GM21529 (cell line): ENCODE results near the gene KIAA1328.
"Not testable (repeated sequence)": the region's sequence is repeated elsewhere in the genome, so short reads cannot be mapped to it uniquely, and the experiment has no call there.

ENCODE experiments used
- ATAC-seq: cut with Tn5 transposase; IDR thresholded peaks from one replicate; pipeline ENCODE4 v1.9.1; 2021; ENCODE audit not compliant: unreplicated experiment

KIAA1328 gene

DNA sequence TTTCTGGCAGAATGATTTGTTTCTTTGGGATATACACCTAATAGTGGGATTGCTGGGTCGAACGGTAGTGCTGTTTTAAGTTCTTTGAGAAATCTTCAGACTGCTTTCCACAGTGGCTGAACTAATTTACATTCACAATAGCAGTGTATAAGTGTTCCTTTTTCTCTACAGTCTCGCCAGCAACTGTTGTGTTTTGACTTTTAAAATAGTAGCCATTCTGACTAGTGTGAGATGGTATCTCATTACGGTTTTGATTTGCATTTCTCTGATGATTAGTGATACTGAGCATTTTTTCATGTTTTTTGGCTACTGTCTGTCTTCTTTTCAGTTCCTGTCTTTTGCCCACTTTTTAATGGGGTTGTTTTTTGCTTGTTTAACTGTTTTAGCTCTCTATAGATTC lies 306.2 kb downstream of the KIAA1328 start:
- no peak for ATAC-seq

DNA sequence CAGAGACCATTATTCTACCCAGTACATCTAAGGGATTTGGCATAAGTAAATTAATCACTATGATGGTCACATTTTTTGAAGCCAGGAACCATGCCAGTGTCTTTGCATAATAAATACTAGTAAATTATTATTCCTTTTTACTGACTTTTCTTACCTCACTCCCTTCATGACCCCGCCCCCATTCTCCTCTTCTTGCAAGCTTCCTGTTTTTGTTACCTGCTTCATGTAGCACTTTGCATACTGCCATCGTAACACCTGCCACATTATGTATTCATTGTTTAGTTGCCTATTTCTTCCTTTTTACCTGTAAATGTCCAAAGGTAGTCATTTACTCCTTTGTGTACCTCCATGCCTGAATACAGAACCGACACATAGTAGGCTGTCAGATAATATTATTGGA lies 309.5 kb downstream of the KIAA1328 start:
- ATAC-seq, result no peak

DNA sequence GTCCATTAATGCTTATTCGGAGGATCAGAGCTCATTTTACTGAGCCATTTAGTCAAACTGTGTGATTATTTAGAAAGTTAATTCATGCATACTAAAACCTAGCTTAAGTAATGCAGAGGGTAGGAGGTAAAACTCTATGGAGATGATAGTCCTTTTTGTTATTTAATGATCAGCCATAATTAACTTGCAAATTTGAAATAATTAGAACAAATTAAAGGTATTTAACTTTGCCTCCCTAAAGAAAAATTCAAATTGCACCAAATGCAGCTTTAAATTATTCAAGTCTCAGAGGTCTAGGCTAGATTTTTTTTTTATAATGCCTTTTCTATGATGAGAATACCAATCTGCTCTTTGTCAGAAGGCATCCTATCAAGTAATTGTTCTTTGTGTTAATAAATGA lies 310.9 kb downstream of the KIAA1328 start:
- ATAC-seq, result no peak

DNA sequence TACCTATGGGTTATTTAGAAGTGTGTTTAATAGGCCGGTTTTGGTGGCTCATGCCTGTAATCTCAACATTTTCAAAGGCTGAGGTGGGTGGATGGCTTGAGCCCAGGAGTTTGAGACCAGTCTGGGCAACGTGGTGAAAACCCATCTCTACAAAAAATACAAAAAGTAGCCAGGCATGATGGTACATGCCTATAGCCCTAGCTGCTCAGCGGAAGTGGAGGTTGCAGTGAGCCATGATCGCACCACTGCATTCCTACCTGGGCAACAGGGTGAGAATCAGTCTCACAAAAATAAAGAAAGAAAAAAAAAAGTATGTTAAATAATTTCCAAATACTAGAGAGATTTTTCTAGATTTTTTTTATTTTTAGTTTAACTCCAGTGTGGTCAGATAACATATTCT lies 316.0 kb downstream of the KIAA1328 start:
- no peak for ATAC-seq

DNA sequence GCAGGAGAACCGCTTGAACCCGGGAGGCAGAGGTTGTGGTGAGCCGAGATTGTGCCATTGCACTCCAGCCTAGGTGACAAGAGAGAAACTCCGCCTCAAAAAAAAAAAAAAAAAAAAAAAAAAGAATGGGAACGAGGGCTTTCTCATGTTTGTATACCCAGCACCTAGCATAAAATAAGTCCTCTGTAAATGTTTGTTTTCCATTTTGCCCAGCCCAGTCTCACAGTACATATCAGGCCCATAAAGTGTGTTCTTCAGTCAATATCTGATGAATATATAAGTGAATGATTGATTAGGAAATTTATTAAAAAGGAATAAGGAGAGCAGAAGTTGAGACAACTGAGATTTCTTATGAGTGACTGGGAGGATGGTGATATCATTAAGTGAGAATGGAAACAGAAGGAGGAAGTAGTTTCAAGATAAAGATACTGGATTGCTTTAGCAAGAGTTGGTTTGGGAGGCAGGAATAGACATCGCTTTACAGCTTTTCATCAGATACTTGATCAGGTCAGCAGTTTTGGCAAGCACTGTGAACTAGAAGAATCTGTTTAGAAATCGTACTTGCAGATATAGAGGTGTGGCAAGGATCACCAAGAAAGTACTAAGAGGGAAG lies 327.5 kb downstream of the KIAA1328 start:
- no peak for ATAC-seq

DNA sequence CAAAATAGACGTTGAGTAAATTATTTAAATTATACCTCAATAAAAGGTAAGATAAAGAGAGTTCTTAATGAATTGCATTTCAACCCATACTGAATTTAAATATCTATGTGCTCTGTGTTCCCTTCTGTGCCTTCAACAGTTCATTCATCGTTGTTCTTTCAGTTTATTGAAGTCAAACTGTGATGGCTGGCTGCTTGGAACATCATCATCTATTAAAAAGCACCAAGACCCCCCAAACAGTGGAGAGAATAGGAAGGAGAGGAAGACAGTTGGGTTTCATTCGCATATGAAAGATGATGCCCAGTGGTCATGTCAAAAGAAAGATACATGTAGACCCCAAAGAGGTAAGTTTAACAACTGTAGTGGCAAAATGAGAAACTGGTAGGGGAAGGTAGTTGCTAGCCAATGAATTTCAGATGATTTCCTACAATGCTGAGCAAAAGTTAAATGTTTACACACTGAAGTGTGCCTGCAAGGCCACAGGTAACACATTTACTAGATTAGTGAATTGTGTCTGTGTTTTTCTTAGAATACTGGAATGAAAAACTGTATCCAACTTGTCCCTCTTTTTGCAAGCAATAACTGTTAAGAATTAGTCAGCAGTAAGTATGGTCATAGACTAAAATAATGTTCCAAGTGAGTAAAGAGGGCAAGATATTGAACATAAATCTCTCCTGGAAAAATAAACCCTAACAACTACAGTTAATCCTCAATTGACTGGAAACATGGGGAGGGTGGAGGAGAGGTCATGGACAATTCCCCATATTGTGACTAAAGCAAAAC lies 331.3 kb downstream of the KIAA1328 start:
- no peak for ATAC-seq

DNA sequence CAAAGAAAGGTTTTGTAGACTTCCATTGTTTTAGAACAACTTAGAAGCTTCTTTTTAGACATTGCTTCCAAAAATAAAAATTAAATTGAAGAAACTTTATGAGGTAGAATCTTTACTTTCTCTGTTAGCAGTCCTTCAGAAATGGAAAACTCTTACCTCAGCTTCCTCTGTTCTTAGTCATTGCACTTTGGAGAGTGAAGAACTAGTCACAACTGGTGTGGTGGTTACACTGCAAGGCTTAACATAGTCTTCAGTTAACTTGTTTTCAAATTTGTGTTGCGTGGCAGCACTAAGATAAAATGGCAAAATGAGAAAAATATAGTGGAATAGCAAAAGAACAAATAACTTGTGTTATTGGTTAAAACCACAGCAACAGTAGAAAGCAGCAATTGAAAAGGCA lies 332.6 kb downstream of the KIAA1328 start:
- no peak for ATAC-seq

DNA sequence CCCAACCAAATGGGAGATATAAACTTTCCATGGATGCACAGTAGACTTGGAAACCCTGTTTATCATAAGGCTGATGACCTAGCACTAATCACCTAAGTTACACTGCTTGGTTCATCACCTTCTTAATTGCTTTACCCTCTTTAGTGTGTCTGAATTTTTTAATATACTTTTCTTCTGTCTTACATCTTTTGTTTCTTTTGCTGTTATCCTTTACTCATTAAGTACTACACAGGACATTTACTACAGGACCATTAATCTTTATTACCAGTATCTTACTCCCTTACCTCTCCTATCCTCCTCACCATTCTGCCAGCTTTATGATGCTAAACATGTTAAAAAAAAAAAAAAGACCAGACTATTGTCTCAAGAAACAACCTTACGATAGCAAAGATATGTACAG lies 333.6 kb downstream of the KIAA1328 start:
- no peak for ATAC-seq

DNA sequence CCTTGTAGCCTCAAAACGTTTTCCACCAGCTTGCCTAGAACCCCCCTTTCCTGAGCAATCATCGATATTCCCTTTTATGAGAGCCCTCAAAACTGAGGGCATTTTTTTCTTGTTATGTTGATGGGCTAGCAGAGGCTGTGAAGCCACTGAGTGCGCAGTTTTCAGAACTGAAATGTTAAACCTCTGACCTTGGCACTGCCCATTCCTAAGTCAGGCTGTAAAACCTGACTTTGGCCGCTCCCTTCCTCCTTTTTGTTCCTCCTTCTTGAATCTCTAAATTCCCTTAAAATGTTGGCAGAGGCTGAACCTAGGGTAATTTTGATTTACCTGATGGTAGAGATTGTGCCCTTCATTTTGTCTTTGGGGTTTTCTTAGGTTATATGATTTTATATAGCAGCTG lies 334.2 kb downstream of the KIAA1328 start:
- no peak for ATAC-seq

DNA sequence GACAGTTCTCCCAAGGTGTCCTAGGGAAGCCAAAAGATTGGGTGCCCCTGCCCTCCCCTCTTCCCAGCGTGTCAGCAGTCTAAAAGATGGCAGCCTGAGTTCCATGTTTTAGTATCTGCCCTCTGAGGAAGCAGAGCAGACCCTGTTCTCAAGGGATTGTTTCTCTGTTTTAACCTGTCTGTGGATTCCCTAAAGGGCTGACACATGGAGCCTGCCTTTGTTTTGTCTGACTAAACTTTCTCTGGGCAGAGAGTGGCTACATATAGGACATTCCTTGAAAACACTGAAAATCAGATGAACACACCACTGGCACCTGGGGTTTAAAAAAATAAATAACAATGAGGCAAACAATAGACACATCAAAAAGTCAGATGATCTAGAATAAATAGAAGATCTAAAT lies 337.6 kb downstream of the KIAA1328 start:
- no peak for ATAC-seq

DNA sequence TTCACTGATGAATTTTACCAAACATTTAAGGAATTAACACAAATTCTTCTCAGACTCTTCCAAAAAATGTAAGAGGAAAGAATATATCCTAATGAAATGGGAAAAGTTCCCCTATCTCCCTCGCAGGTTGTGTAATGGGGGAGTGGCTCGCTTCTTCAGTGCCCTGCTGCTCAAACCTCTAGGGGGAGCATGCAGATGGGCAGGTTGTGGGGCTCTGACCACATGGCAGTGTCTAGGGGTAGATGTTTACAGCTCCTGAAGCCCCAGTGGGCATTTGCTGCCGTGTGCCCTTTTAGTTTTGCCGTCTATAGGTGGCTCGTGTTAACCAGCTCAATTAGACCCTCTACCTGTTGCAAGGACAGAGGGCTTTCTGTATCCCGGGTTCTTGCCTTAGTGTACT lies 338.0 kb downstream of the KIAA1328 start:
- not testable (repeated sequence) for ATAC-seq

DNA sequence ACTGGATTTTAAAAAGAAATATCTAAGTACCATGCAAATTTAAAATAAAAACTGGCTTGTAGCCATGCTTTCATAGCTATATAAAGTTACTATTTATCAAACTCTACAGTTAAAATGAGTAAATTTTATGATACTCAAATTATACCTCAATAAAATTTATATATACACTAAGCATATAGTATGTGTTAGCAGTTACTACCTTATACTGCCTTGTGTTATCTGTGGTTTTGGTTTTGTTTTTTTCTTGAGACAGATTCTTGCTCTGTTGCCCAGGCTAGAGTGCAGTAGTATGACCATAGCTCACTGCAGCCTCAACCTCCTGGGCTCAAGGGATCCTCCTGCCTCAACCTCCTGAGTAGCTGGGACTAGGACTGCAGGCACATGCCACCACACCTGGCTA lies 342.1 kb downstream of the KIAA1328 start:
- no peak for ATAC-seq

DNA sequence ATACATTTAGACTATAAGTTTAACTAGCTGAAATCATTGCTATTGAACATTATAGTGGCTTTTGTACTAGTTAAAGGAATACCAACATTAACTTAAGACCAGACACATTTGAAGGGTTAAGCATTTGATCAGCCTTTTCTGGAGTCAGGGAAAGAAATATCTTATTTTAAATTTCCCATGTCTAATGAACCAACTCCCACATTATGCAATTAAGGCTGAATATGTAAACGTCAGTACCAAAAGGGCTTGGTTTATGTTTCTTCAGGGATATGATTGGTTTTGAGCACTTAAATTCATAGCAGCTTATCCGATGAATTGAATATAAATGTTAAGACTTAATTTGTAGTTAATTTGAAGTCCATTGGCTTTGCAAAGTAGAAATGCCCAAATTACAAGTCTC lies 344.5 kb downstream of the KIAA1328 start:
- no peak for ATAC-seq

DNA sequence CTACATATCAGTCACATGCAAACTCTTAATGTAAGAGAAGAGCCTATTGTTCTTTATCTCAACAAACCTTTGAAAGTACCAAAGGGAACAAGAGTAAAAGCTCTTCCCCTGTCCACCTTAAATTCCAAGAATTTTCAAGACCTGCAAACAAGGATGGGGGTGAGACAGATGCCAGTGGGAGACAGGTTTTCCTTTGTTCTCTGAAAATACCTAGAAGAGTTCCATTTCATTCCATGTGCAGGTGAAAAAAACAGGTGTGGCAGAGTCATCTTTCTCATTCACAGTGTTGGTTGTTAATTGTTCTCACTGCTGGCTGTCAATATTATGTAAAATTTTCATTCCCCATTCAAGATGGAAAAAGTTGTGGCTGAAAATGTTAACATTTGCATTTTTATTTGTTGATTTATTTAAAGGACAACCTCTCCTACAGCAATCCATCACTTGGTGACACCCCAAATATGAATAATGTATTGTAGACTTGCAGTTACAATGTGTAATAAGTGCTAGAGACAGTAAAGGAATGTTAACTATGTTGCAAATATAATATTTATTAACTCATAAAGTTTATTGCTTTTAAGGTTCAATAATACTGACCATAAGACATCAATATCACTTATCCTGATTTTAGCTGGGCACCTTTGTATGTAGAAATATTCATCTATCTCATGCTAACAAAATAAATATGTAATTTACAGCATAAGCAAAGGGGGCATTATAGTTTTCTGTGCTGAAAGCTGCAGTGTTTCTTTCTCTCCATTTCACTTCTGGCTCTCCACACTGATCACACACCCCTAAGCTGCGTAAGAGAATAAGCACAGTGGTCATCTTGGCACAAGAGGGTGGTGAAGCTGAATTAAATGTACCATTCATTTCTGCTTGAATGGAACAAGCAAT lies 347.0 kb downstream of the KIAA1328 start:
- no peak for ATAC-seq

DNA sequence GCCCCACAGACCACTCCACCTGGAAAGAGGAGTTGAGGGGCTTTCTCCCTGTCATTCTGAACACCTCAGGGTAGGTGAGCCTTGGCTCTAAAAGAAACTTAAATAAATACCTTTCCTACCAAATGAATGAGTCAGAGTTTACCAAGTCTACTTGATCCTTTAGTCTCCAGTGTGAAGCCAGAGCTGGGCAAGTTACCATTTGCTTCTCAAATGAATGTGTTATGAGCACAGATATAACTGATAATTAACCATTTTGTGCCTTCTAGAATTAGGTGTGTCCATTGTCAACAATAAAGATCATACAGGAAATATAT lies 347.7 kb downstream of the KIAA1328 start:
- ATAC-seq, result no peak

DNA sequence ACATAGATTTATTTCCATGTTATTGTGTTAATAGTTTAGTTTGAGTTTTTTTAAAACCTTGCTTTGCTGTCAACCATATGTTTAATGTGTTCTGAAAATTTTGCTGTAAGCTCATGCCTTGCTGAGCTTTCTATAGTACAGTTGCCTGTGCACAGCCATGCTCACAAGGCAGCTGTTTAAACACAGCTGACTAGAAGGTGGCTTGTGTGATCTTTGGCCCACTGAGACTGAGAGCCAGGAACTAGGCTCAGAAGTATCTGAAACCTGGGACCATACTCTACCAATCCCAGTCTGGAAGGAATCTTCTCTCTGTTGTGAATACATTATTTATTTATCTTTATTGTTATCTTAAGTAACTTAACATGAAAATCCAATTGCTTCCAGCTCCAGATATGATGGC lies 350.5 kb downstream of the KIAA1328 start:
- no peak for ATAC-seq

DNA sequence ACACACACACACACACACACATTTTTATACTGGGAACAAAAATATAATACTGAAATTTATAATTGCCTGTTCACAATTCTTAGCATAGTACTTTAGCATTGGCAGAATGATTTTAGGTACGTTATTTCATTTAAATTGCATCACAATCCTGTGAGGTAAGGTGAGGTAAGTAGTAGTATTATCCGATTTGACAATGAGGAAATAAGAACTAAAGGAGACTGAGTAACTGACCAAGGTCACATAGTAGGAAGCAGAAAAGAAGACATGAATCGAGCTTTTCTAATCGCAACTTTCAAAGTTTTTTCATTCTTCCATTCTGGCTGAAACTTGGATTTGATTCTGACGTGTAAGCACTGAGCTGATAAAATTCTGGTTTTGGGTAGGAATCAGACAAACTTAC lies 351.2 kb downstream of the KIAA1328 start:
- ATAC-seq, result no peak

DNA sequence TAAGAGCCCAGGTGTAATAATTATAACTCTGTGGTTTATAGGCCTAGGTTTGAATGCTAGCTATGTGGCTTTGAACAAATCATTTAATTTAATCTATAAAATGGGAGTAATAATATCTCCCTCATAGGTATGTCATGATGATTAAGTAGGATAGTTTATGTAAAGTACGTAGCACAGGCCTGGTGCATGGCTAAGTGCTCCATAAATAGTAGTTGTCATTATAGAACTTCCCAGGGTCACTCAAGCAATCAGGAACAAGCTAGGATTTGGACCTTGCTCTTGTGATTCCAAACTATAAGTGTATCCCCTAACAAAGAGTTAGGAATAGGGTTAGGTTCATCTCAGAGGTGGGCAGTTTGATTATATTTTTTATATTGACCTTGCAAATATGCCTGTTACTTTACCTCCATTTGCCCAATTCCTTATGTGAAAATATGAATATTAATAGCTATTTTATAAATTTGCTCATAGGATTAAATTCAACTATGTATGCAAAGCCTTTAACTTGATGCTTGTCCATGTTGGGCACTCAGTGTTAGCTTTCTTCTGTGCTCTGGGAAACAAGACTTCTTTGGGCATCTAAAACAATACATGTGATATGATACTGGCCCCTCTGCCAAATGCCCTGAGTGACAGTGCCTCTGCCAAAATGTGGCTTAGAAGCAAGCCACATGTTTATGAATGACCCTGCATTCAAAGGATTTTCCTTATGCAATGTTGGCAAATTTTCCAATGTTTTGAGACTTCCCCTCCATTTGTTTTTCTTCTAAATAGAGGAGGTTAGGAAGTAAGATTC lies 353.6 kb downstream of the KIAA1328 start:
- ATAC-seq, result no peak

DNA sequence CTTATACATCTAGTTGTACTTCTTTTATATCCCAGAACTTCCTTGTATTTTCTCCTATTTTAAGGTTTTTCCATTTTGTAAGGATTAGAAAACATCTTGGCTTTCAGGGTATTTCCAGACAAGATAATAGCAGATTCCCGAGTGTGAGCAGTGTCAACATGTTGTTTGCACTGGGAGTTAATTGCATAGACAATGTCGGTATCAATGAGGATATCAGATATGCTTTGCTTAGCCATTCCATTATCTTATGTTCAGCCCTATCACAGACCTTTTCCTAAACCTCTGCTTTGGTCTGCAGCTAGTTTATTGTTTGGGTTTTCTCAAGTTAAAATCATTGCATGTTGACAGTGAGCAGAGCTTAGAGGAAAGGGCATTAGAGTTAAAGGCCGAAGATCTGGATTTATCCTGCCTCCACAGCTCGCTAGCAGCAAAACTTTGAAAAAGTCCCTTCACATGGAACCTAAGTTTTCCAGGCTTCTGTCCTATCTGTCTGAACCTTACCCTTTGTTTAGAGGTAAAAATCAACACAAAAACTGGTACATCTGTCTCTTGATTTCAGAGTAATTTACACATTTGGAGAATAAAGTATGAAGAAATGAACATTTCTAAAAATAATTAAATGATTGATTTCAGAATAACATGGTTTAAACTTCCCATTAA lies 355.4 kb downstream of the KIAA1328 start:
- ATAC-seq, result no peak

DNA sequence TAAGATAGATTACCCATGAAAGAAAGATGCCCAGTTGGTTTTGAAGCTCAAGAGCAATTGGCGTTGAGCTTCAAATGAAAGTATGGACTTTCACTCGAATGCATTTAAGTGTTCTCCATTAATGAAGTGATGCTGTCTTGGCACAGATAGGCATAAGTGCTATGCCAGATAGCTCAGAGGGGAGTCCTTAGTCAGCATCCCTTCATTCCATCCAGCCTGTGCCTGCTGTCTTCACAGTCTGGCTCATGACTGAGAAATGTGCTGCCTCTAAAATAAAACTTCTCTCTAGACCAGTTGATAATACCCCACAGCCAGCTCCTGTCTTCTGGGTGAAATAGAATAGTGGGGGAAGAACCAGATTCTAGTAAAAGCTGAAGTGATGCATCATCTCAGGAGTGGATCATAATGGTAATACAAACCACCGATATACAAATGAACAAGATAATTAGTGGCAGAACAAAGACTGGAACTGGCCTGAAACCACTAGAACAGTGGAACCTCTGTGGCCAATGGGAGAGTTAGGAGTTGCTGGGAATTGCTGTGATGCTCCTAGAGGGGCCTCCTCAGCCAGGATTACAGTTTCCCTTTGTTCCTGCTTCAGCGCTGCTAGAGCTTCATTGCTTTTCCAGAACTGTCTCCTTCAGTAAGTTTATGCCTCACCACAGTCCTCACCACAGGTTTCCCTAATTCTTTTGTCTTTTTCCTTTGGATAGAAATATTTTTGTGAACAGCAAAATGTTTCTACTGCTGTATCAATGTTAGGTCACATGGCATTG lies 359.3 kb downstream of the KIAA1328 start:
- ATAC-seq, result no peak
